DMS 273 (cell line): ENCODE measurements around the gene GAREM1.
"Not testable (repeated sequence)": the region's sequence is repeated elsewhere in the genome, so short reads cannot be mapped to it uniquely, and the experiment has no call there.

Experiments used
- DNase-seq: peaks from one replicate; lab custom pipeline; 2025; ENCODE audit not compliant: unreplicated experiment; lab: John Stamatoyannopoulos, UW

GAREM1 gene

DNA sequence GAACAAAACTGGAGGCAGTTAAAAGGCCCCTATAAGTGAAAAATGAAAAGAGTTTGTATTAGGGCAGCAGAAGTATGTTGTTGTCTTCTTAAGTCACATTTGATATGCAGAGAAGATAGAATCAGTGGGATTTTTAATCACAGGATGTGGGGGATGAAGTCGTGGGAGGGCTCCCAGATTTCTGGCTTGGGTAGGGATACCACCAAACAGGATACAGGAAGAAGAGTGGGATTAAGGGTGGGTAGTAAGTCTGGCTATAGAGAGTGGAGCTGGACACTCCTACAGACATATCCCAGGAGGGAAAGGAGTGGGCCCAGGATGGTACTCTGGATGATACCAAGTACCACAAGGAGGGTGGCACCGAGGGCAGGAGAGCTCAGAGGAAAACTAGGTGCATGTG lies 99.3 kb downstream of the GAREM1 start:
- no peak for DNase-seq

DNA sequence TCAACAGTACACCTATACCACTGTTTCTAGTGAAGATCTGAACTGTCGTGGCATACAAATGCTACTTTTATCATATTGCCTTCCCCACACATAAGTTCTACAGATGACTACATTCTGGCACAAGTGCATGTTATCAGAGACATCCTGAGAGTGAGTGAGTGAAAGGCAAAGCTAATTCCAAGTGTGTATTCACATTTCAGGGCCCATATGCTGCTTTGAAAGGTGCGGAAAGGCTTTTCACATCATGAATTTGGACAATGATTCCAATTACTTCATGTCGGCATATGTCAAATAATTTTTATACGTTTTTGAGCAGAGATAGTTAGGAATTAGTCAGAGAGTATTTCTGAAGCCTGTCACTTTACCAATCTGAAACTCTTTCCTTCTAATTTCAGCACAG lies 101.7 kb downstream of the GAREM1 start:
- peak; percentile 22 for DNase-seq

DNA sequence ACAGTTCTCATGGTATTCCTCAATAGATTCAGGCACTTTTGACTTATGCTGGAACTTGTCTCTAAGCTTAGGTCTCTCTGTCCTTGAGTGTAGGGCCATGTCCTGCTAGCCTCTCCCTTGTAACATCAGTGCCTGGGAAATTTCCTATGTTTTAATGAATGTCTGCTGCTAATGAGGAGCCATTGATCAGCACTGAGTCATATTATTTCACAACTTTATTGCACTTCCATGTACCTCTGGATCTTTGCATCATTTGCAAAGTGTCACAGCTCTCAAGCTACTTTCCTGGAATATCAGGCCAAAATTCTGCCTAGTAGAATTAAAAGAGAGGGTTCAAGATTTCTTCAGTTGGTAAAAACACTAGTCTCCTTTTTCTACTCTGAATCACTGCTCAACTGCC lies 102.5 kb downstream of the GAREM1 start:
- no peak for DNase-seq

DNA sequence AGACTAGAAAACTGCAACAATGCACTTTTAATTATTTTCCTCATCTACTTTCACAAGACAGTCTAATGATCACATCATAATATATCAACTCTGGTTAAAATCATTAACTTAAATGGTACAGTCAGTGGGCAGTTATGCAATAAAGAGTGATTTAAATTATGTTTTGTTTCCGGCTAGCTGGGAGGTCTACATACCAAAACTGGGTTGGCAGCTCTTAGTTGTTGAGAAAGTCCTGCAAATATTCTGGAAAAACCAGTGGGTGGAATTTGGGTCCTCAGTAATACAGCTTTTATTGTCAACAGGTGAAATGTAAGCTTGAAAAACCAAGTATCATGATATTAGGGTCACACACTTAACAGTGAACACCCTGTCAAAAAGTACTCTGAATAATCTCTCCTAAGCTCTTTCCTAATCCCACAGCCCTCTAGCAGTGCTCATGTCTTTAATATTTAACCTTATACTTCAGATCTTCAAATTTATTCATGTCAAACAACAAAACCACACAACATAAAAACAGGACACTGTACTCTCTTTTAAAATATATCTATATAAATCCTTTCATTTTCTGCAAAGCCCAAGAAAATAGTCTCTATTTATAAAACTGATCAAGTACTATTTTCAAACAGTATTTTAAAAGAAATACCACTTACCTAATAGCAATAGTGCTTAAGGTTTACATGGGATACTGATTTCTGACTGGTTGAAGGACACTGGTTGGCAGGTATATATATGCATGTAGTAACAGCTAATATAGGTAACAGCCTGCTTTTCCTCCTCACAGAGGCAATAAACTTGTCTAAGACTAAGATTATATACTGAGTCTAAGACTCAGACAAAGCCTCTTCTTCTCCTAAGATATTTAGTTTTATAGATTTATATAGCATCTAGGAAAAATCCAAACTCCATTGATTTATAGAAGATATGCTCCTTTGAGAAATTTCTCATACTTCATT lies 103.8 kb downstream of the GAREM1 start:
- DNase-seq = no peak

DNA sequence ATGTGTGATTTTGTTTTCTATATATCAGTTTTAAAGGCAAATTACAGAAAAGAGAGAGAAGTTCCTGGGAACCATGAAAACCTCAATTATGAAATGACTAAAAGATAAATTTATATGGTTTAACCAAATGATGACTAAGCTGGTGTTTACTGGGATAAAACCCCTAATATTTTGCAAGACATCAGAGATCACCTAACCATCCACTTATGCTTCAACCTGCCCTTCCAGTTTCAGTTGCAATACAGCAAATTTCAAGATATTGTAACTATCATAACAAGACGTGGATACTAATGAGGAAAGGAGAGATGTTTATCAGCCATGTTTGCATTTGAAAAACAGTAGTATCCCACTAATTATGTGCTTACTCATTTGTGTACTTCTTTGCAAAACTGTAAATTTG lies 108.2 kb downstream of the GAREM1 start:
- DNase-seq = no peak

DNA sequence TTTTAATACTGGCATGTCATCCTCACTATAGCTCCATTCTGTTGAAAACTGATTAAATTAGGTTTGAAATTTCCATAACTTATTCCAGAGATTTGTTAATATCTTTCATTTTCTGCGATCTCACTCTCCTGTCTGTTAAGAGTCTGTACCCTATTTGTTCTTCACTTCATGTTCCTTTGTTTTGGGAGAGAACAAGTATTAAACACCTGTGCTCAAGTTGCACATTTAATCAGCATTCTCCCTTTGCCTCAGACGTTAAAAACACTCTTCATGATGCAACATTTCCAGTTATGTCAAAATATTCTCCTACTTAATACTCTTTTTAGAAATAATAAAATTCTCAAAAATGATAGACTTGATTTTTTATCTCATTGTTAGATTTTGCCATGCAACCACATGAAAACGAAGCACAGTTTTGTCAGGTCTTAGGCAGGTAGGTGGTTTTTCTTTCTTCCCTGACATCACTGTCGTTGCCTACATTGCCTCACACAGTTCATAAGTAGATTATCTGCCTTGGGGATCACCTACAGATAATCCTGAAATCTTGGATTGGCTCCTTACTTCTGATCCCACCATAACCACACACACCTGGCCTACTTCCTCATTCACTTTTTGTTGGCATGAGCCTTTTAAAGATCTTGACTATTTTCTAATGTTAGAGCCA lies 109.9 kb downstream of the GAREM1 start:
- no peak for DNase-seq

DNA sequence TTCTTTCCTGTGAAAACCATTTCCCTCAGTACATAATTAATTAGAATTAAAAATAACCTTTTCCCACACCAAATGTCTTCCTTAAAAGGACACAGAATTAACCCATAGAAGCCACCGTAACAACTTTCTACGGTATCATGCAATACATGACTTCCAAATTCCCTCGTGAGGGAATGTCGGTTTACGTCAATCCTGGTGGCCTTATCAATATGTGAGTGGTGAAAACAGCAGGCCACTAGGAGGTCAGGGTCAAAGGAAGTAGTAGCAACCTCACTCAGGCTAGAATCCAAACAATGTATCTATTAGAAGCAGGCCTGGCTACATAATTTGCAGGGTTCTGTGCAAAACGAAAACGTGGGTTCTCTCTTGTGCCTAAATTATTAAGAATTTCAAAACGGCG lies 112.2 kb downstream of the GAREM1 start:
- no peak for DNase-seq

DNA sequence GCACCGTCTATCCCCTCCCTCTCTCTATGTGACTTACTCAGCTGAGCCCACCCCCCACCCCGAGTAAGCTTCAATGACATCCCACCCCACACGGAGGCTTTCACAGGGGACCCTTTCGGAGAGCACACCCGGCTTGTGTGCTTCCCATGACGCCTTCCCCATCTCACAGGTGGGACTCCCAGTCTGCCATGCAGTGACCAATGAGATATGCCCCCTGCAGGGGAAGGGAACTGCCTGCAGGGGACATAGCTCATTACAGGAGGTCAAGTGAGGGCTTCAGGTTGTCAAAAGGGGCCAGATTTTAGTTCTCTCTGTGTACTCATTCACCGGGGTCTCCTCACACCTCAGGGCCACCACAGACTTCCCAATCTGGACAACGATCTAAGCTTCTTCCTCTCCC lies 112.6 kb downstream of the GAREM1 start:
- DNase-seq = peak; percentile 5

DNA sequence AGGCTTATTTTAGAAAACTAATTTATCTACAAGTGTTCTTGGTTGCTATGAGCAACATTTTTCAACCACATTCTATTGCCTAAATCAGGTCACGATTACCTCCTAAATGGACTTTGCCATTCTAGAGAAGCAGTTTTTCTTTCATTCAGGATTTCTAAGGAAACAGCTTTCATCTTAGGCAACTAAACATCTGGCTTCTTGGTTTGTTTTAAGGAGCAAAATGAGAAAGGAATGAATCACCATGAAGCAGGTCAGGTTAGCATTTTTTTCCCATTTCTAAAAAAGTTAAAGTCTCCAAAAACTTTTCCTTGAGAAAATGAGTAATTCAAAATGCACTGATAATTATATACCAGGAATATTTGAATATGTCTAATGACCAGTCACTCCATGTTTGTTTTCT lies 114.8 kb downstream of the GAREM1 start:
- DNase-seq = no peak

DNA sequence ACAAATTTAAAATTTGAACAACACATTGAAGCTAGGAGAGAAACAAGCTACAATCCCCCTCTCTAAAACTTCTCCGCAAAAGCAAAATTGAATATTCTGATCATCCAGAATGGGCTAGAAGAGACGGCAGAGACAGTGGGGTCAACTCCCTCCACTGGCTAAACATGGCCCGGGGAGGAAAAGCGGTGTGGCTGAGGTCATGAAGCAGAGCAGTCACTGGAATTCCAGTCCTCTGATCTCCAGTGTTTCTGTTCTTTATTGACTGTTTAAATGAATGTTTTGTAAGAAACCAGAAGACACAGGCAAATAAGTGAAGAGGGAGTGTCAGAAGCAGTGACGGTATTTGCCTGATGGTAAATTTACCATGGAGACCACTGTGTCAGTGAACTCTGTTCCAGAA lies 116.2 kb downstream of the GAREM1 start:
- DNase-seq = no peak

DNA sequence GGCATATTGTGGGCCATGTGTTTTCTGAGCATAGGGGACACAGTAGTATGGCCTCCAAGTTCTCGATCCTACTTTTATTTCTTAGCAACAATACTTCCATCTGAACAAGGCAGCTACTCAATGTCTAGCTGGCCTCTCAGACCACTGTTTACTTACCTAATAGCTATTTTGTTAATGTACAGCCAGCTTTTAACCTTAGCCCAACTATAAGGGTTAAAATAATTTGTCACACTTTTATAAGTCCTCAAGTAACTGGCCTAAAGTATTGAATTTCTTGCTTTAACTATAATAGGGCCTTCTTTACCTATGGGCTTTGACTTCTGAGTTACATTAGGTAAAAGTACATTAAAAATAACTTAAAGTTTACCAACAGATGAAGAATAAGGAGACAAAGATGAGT lies 117.4 kb downstream of the GAREM1 start:
- no peak for DNase-seq

DNA sequence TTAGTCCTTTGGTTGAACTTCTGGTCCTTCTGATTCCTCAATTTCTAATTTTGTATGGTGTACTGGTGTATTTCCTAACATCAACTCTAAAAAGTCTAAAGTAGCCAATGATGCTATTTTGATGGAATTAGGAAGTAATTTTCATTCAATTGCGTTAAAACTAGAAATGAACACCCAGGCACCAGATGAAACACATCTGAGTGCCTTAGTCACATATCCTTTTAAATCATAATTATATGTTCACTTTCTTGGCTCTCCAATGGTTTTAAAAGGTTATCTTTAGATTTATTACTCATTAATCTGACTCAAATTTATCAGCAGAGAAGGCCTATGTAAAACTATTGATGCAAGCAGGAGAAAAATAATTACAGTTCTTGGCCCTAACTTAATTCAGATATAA lies 119.7 kb downstream of the GAREM1 start:
- no peak for DNase-seq

DNA sequence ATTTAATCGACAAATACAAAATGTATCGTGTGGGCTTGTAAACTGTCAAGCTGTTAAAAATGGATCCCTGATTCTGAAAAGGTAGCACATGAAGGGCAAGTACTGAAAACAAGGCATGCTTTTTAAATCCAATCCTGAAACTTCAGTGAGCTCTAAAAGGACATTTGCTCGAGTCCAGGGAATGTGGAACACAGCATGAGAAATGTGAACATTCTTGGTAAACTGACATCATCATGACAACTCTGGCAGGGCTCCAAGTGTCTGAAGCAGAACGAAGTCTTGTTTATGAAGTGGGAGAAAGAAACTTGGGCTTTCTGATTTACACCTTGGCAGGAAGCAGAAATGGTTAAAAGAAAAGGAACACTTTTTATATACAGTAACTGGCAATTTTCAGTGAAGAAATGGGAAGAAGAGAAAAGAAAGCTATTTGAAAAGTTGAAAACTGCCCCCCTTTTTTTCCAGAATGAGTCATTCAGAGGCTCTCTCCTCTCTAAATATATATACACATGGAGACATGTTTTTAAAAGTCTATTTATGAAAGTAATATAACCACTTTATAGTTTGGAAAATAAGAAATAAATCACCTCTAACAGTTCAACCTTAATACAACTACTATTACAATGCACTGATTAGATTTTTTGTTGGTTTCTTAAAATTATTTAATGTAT lies 120.8 kb downstream of the GAREM1 start:
- DNase-seq = peak; percentile 85

DNA sequence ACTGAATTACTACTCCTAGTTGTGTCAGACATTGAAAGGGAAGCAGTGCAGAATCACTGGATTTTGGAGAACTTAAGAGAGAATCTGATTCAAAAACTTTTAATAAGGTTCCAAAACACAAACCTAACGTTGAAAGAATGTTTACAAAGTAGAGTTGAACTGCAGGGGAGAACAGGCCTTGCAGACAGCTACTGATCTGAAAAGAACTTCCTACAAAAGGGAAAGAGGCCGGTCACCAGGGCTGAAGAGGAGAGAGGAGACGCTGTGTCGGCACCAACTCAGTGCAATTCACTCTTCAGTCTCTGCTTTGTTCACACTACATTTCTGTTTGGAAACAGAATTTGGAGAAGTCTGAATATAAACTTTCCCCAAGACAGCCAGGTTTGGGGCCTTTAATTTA lies 124.0 kb downstream of the GAREM1 start:
- DNase-seq = no peak

DNA sequence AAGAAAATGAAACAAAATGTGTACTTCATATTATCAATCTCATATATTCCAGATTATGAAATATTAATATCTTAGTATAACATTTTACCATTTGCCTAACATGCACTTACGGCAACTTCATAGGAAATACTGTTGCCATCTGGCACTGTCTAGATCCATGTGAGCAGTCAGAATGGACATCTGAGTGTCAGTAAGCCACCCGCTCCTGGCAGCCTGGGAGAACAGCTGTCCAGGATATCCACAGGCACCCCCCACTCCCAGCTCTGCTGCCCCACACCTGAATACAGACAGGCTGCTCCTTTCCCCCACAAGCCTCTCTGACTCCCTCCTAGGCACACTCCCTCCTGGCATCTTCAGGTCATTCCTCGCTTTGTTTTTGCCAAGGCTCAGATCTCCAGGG lies 127.0 kb downstream of the GAREM1 start:
- DNase-seq = peak; percentile 85

DNA sequence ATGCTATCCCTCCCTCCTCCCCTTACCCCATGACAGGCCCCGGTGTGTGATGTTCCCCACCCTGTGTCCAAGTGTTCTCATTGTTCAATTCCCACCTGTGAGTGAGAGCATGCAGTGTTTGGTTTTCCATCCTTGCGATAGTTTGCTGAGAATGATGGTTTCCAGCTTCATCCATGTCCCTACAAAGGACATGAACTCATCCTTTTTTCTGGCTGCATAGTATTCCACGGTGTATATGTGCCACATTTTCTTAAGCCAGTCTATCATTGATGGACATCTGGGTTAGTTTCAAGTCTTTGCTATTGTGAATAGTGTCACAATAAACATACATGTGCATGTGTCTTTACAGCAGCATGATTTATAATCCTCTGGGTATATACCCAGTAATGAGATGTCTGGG lies 129.6 kb downstream of the GAREM1 start:
- not testable (repeated sequence) for DNase-seq

DNA sequence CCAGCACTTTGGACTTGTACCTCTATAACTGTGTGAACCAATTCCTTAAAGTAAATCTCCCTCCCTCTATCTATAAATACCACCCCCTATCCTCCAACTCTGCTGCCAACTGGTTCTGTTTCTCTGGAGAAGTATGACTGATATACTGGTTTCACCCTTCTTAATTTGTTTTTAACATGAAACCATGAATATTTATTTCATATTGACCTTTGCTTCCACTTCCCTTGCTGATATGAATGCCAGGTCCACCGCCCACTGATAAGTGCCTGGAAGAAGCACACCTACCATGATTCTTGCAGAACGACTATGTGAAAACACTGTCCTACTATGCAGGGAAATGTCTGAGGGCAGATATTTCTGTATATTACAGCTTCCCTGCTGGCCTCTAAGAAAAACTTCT lies 131.6 kb downstream of the GAREM1 start:
- DNase-seq = no peak

DNA sequence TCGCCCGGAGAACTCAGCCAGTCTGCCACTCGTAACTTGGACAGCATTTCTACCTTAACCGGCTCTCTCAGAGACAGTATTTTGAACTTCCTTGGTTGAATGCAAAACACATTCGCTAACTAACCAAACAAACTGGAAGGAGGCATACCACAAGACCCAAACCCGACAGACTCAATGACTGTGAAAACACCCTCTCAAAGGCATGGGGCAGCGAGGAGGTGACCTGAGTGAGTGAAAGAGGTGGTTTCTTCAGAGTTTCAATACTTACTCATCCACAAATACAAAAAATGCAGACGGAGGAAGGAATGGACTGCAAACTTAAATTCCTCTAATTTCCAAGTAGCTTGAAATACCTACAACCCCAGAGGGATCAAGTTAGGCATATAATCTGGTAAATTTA lies 132.9 kb downstream of the GAREM1 start:
- no peak for DNase-seq

DNA sequence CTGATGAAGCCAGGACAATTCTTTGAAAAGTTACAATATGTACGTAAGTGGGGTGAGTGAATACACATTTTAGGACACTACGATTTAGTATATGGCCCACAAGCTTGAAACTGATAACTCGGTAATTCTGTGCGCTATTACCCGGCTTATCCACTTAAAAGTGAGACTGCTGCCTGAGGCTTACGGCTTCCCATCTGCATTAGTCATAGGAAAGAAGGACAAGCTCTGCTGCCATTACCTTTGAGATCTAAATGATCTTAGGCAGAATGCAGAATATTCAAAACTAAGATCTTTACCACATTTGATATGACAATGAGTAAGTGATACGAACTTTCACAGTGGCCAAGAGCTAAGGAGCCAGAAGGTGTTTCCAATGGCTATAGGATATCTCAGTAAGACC lies 133.3 kb downstream of the GAREM1 start:
- no peak for DNase-seq

DNA sequence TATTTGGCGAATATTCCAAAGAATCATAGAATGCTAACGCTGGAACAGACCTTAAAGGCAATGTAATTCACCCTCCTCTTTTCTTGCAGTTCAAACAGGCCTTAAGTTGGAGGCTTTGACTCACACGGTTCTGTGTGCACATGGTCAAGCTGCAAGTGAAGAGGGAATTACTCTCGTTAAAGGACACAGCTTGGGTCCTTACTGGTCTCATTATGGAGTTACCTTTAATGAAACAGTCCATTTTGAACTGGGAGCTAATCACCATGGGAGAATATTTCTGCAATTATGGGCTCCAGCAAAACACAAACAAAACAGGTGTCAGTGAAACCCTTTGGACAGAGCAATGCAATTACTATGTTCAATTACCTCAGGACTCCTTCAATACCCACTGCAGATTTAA lies 135.5 kb downstream of the GAREM1 start:
- no peak for DNase-seq

DNA sequence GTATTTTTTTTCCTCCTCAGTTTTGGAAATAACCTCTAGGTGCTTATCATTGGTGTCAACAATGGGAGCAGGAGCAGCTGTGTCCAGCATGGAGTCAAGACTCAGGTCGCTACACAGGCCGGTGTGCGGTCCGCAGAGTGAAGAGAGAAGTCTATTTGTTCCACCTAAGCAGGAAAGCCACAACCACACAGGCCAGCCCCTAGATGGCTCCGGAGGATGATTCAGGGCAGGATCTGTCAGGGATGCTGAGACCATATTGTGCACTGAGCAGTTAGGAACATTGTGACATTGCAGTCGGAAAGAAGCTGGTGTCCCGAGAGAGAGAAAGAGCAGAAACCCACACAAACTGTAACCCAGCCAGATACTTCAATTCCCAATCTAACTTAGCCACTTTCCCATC lies 136.9 kb downstream of the GAREM1 start:
- no peak for DNase-seq

DNA sequence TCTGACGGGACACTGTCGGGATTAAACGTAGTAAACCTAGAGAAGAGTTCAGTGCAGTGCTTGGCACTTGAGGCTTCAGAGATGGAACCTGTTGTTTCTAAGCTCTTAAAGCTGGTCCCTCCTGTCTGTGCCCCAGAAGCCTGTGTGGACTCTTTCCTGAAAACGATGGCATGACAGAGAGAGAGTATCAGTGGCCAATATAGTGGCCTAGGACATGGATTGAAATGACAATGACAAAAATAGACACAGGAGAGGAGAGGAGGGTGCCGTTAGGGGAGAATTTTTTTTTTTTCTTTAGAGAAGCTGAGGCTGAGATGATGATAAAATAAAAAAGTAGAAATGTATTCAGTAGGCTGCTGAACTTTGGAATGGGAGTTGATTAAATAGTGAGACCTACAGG lies 138.0 kb downstream of the GAREM1 start:
- DNase-seq = no peak
